DND-41 (cell line): Measurements from ENCODE around the gene DGKI.

Experiments used
- ATAC-seq: fragments of 200-7000 bp; cut with Tn5 transposase; 3 replicates; pipeline ENCODE4 v1.9.1; 2021; ENCODE audit warnings: low read depth; ENCODE audit not compliant: insufficient read depth
- DNase-seq: peaks from one replicate; pipeline ENCODE4 v3.0.0-alpha.2; 2020
- H2AFZ ChIP-seq: 2 replicates; pipeline ENCODE4 v1.6.0; 2012; ENCODE audit warnings: low read depth, low read length
- H3K27ac ChIP-seq: 2 replicates; pipeline ENCODE4 v1.5.1; 2012; ENCODE audit warnings: low read length, inconsistent platforms
- H3K27me3 ChIP-seq: fragments of 200-600 bp; sonication (generic); 2 replicates; pipeline ENCODE4 v1.6.0; 2012; ENCODE audit warnings: low read length, mild to moderate bottlenecking, inconsistent platforms; ENCODE audit not compliant: insufficient read depth, poor library complexity
- H3K36me3 ChIP-seq: 2 replicates; pipeline ENCODE4 v1.5.1; 2012; ENCODE audit warnings: low read length, inconsistent platforms; ENCODE audit not compliant: insufficient read depth
- H3K4me1 ChIP-seq: 2 replicates; pipeline ENCODE4 v1.5.1; 2012; ENCODE audit warnings: mild to moderate bottlenecking, low read length; ENCODE audit not compliant: insufficient read depth
- H3K4me2 ChIP-seq: 2 replicates; pipeline ENCODE4 v1.6.0; 2012; ENCODE audit warnings: mild to moderate bottlenecking, moderate library complexity, low read length, inconsistent platforms; ENCODE audit not compliant: insufficient read depth
- H3K4me3 ChIP-seq, 2 experiments: fragments of 200-600 bp in 1 of 2; shearing (Covaris generic) in 1 of 2; 2 replicates each; pipeline ENCODE4 v1.5.1; 2012 to 2016; ENCODE audit warnings: inconsistent platforms in 2 of 2, low read length in 2 of 2, mild to moderate bottlenecking in 2 of 2, low read depth in 1 of 2, moderate library complexity in 1 of 2
- H3K79me2 ChIP-seq: 2 replicates; pipeline ENCODE4 v1.6.0; 2012; ENCODE audit warnings: low read length, inconsistent platforms; ENCODE audit not compliant: insufficient read depth
- H3K9ac ChIP-seq: 2 replicates; pipeline ENCODE4 v1.6.0; 2012; ENCODE audit warnings: low read depth, mild to moderate bottlenecking, inconsistent platforms, low read length, moderate library complexity
- H3K9me3 ChIP-seq: 2 replicates; pipeline ENCODE4 v1.5.1; 2012; ENCODE audit warnings: low read length, moderate library complexity, mild to moderate bottlenecking, inconsistent platforms; ENCODE audit not compliant: insufficient read depth, severe bottlenecking
- H4K20me1 ChIP-seq: 2 replicates; pipeline ENCODE4 v1.6.0; 2012; ENCODE audit warnings: low read length; ENCODE audit not compliant: insufficient read depth
- EZH2 ChIP-seq: IDR thresholded peaks from 3 replicates; pipeline ENCODE4 v1.6.1; 2012; ENCODE audit warnings: borderline replicate concordance, low read depth, mild to moderate bottlenecking, moderate library complexity, low read length, inconsistent platforms; ENCODE audit not compliant: severe bottlenecking
- TF ChIP-seq, protein P1 (sequence below): IDR thresholded peaks from 2 replicates; pipeline ENCODE4 v1.5.1; 2012; ENCODE audit warnings: borderline replicate concordance, low read length, moderate library complexity, mild to moderate bottlenecking; ENCODE audit not compliant: poor library complexity, severe bottlenecking; ENCODE audit errors: extremely low read depth

DGKI gene

GRCh38 chr7:137480401-137480800 is 366.4 kb downstream of the DGKI start:
- no peaks in the 10 kb centered on the region for H3K4me1 ChIP-seq
- H2AFZ ChIP-seq, result no peak overlapping the region
- DNase-seq, result no peak
- no peak for ATAC-seq
- no peaks in the 10 kb centered on the region for H3K9me3 ChIP-seq
- no peaks in the 10 kb centered on the region for H3K79me2 ChIP-seq
- TF ChIP-seq, protein P1, sequence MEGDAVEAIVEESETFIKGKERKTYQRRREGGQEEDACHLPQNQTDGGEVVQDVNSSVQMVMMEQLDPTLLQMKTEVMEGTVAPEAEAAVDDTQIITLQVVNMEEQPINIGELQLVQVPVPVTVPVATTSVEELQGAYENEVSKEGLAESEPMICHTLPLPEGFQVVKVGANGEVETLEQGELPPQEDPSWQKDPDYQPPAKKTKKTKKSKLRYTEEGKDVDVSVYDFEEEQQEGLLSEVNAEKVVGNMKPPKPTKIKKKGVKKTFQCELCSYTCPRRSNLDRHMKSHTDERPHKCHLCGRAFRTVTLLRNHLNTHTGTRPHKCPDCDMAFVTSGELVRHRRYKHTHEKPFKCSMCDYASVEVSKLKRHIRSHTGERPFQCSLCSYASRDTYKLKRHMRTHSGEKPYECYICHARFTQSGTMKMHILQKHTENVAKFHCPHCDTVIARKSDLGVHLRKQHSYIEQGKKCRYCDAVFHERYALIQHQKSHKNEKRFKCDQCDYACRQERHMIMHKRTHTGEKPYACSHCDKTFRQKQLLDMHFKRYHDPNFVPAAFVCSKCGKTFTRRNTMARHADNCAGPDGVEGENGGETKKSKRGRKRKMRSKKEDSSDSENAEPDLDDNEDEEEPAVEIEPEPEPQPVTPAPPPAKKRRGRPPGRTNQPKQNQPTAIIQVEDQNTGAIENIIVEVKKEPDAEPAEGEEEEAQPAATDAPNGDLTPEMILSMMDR, result no peak
- no peak overlapping the region for H3K27ac ChIP-seq
- no peak overlapping the region for H3K9ac ChIP-seq
- no peak overlapping the region for H3K4me2 ChIP-seq
- H3K36me3 ChIP-seq, result no peaks in the 10 kb centered on the region
- no peaks in the 10 kb centered on the region for H4K20me1 ChIP-seq
- no peaks in the 10 kb centered on the region for H3K27me3 ChIP-seq
- H3K4me3 ChIP-seq, result no peak overlapping the region

- H2AFZ ChIP-seq, result no peak overlapping the region
- no peaks in the 10 kb centered on the region for H4K20me1 ChIP-seq
- H3K9ac ChIP-seq, result no peak overlapping the region
- TF ChIP-seq EZH2, result no peak
- TF ChIP-seq, protein P1, result no peak
- DNase-seq (no peak), ATAC-seq (no peak)
- no peaks in the 10 kb centered on the region for H3K4me1 ChIP-seq
- no peaks in the 10 kb centered on the region for H3K9me3 ChIP-seq
- no peak overlapping the region for H3K4me3 ChIP-seq
- no peaks in the 10 kb centered on the region for H3K36me3 ChIP-seq
- no peaks in the 10 kb centered on the region for H3K79me2 ChIP-seq
- no peak overlapping the region for H3K27ac ChIP-seq
- no peak overlapping the region for H3K4me2 ChIP-seq
- H3K27me3 ChIP-seq, result no peaks in the 10 kb centered on the region
These were observed 369.8 kb downstream of the DGKI start for GRCh38 chr7:137476937-137477336.

- H3K9me3 ChIP-seq, result no peaks in the 10 kb centered on the region
- DNase-seq (no peak), ATAC-seq (no peak)
- no peak overlapping the region for H3K9ac ChIP-seq
- no peak overlapping the region for H3K4me2 ChIP-seq
- H3K4me1 ChIP-seq, result no peaks in the 10 kb centered on the region
- no peak overlapping the region for H3K27ac ChIP-seq
- no peaks in the 10 kb centered on the region for H3K27me3 ChIP-seq
- no peaks in the 10 kb centered on the region for H3K79me2 ChIP-seq
- no peaks in the 10 kb centered on the region for H3K36me3 ChIP-seq
- no peak overlapping the region for H2AFZ ChIP-seq
- no peak overlapping the region for H3K4me3 ChIP-seq
- TF ChIP-seq EZH2, result no peak
- TF ChIP-seq, protein P1, result no peak
- no peaks in the 10 kb centered on the region for H4K20me1 ChIP-seq
These were observed 370.8 kb downstream of the DGKI start for GRCh38 chr7:137475966-137476365.

DNA sequence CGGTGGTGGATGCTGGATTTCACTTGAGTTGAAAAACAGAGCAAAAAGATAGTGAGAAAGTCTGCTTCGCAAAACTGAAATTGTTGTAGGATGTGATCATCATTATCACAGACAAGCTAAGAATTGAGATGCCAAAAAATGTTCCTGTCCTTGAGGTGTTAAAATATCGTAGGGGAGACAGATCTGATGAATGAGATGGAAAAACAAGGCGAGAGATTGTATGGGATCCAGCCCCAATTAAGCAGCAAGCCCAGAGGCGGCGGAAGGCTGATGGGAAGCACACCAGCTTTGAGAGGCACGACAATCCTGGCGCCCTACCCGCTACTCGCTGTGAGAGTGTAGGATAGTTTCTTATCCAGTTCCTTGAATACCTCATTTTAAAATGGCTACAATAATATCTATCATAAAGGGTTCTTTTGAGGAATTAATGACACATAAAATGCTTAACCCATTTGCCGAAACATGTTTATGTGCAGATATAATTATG is 372.2 kb downstream of the DGKI start:
- no peak overlapping the region for H3K27ac ChIP-seq
- ATAC-seq, result no peak

More for the DNA sequence above, 372.2 kb downstream of the DGKI start:
- H3K9ac ChIP-seq, result no peak overlapping the region
- no peaks in the 10 kb centered on the region for H3K27me3 ChIP-seq
- no peak for TF ChIP-seq EZH2
- no peak for DNase-seq
- no peak overlapping the region for H2AFZ ChIP-seq
- H3K9me3 ChIP-seq, result no peaks in the 10 kb centered on the region
- H3K4me3 ChIP-seq, result no peak overlapping the region
- no peaks in the 10 kb centered on the region for H3K4me1 ChIP-seq
- no peaks in the 10 kb centered on the region for H4K20me1 ChIP-seq
- no peak overlapping the region for H3K4me2 ChIP-seq
- no peaks in the 10 kb centered on the region for H3K79me2 ChIP-seq
- no peaks in the 10 kb centered on the region for H3K36me3 ChIP-seq
